ENCODE results near the gene MYO1A. TPM values are rescaled to one million over a fixed set of nuclear protein-coding genes. Genes with fewer than 3 reads are reported as not detected.

The MYO1A gene
- total RNA-seq, 1 experiment from 2014 or later = 1.1 TPM

DNA sequence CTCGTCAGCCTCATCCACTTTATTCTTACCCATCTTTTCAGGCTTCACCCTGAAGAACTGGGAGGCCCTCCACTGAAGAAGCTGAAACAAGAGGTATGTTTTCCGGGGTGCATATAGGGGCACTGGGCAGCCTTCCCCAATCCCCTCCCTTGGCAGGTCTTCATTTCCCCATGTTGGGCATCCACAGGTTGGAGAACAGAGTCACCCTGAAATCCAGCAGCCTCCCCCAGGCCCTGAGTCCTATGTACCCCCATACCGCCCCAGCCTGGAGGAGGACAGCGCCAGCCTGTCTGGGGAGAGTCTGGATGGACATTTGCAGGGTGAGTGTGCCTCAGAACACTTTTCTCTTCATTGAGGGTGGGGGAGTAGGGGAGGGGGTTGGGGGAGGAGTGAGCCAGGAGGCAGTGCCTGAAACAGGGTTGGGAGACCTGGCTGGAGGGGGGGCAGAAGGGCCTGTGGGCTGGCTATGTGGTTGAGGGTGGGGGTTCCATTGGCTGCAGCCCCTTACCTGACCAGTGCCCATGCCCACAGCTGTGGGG lies 43.0 kb upstream of the MYO1A start:
- Histone ChIP-seq H3K4me3 (ENCODE audit: low read depth, low read length, poor library complexity, severe bottlenecking) (peak overlapping the region; percentile 93), H3K9me3 (ENCODE audit: low read depth, low read length, poor library complexity, severe bottlenecking) (no peaks in the 10 kb centered on the region), H3K36me3 (ENCODE audit: insufficient read depth, low read length, poor library complexity, severe bottlenecking) (peaks cover 65% of the 10 kb centered on the region), H3K4me1 (ENCODE audit: insufficient read depth, low read length, poor library complexity, severe bottlenecking) (peaks cover 49% of the 10 kb centered on the region), H3K27me3 (replicated peaks; ENCODE audit: insufficient read depth, low read depth, low read length, poor library complexity) (no peaks in the 10 kb centered on the region), H3K27ac (ENCODE audit: low read depth, low read length, poor library complexity, severe bottlenecking) (peak overlapping the region; percentile 75)
- TF ChIP-seq CTCF (conservative IDR thresholded peaks at IDR 0.05; ENCODE audit: low read depth, low read length) (no peak), EZH2 (IDR thresholded peaks at IDR 0.05; ENCODE audit: borderline replicate concordance, low read depth, low read length, poor library complexity, severe bottlenecking) (no peak)
- intact Hi-C loops (cut with micrococcal nuclease; ENCODE audit: unreplicated experiment) = no loop called here
- ChIA-PET POLR2A (ENCODE audit: low non-redundant PET) (interaction anchor here (0.5 to 1.4 kb wide), 3 partner anchors 13 to 366 kb away, joined by 3 to 7 read pairs (median 3); no protein-coding TSS in a partner anchor), CTCF (interaction anchor here (1.5 to 3.1 kb wide), 2 partner anchors 23 to 456 kb away, joined by 3 to 23 read pairs; no protein-coding TSS in a partner anchor)
- DNase-seq (ENCODE audit: low spot score) = no peak
- no TSS peak for BruUV-seq (replicated peaks)

DNA sequence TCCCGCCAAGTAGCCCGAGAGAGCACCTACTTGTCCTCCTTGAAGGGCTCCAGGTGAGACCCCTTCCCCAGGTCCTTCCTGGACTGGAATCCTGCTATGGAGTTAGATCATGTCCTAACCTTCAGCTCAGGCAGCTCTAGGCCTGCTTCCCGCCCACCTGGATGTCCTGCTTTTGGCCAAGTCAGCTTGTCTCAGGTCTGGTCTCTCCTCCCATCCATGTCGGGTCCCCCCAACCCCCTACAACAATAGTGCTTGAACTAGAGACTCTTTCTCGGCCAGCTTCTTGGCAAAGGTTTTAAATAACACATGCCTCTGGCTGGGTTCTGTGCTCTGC lies 42.6 kb upstream of the MYO1A start:
- Histone ChIP-seq H3K36me3 (ENCODE audit: insufficient read depth, low read length, poor library complexity, severe bottlenecking) (peaks cover 64% of the 10 kb centered on the region), H3K27me3 (replicated peaks; ENCODE audit: insufficient read depth, low read depth, low read length, poor library complexity) (no peaks in the 10 kb centered on the region), H3K9me3 (ENCODE audit: low read depth, low read length, poor library complexity, severe bottlenecking) (no peaks in the 10 kb centered on the region), H3K4me3 (ENCODE audit: low read depth, low read length, poor library complexity, severe bottlenecking) (peak overlapping the region; percentile 93), H3K4me1 (ENCODE audit: insufficient read depth, low read length, poor library complexity, severe bottlenecking) (peaks cover 46% of the 10 kb centered on the region), H3K27ac (ENCODE audit: low read depth, low read length, poor library complexity, severe bottlenecking) (peak overlapping the region; percentile 75)
- POLR2A ChIA-PET (ENCODE audit: low non-redundant PET) = interaction anchor here (0.6 to 1.4 kb wide), 2 partner anchors 13 to 82 kb away, joined by 3 read pairs; no protein-coding TSS in a partner anchor
- TF ChIP-seq EZH2 (IDR thresholded peaks at IDR 0.05; ENCODE audit: borderline replicate concordance, low read depth, low read length, poor library complexity, severe bottlenecking) (no peak), CTCF (conservative IDR thresholded peaks at IDR 0.05; ENCODE audit: low read depth, low read length) (no peak)
- no peak for DNase-seq (ENCODE audit: low spot score)
- intact Hi-C loops (cut with micrococcal nuclease; ENCODE audit: unreplicated experiment) = no loop called here
- CTCF ChIA-PET = interaction anchor here (1.5 to 3.1 kb wide), 2 partner anchors 23 to 456 kb away, joined by 3 to 23 read pairs; no protein-coding TSS in a partner anchor
- BruUV-seq (replicated peaks) = no TSS peak

GRCh38 chr12:57091638-57092528 lies 42.0 kb upstream of the MYO1A start:
- no peak for DNase-seq (ENCODE audit: low spot score)
- Histone ChIP-seq H3K4me3 (ENCODE audit: low read depth, low read length, poor library complexity, severe bottlenecking) (peak overlapping the region; percentile 93), H3K4me1 (ENCODE audit: insufficient read depth, low read length, poor library complexity, severe bottlenecking) (peaks cover 46% of the 10 kb centered on the region), H3K27me3 (replicated peaks; ENCODE audit: insufficient read depth, low read depth, low read length, poor library complexity) (no peaks in the 10 kb centered on the region), H3K36me3 (ENCODE audit: insufficient read depth, low read length, poor library complexity, severe bottlenecking) (peaks cover 60% of the 10 kb centered on the region), H3K9me3 (ENCODE audit: low read depth, low read length, poor library complexity, severe bottlenecking) (no peaks in the 10 kb centered on the region), H3K27ac (ENCODE audit: low read depth, low read length, poor library complexity, severe bottlenecking) (peak overlapping the region; percentile 75)
- POLR2A ChIA-PET (ENCODE audit: low non-redundant PET) = interaction anchor here (0.6 to 1.4 kb wide), 2 partner anchors 12 to 81 kb away, joined by 3 read pairs; no protein-coding TSS in a partner anchor
- intact Hi-C loops (cut with micrococcal nuclease; ENCODE audit: unreplicated experiment) = no loop called here
- CTCF ChIA-PET = interaction anchor here (1.5 to 3.1 kb wide), 2 partner anchors 22 to 455 kb away, joined by 3 to 23 read pairs; no protein-coding TSS in a partner anchor
- no TSS peak for BruUV-seq (replicated peaks)
- TF ChIP-seq EZH2 (IDR thresholded peaks at IDR 0.05; ENCODE audit: borderline replicate concordance, low read depth, low read length, poor library complexity, severe bottlenecking) (no peak), CTCF (conservative IDR thresholded peaks at IDR 0.05; ENCODE audit: low read depth, low read length) (no peak)
